ENCODE results near the gene MYBBP1A.

The MYBBP1A gene

GRCh38 chr17:4520060-4520893, 34.9 kb downstream of the MYBBP1A start:
- no peak for DNase-seq (ENCODE audit: low read depth)
- H3K4me3 ChIP-seq (ENCODE audit: low read length) = no peak overlapping the region
- TF ChIP-seq CTCF (conservative IDR thresholded peaks at IDR 0.05; ENCODE audit: low read length) = no peak

GRCh38 chr17:4519361-4519788, 35.8 kb downstream of the MYBBP1A start:
- no peak overlapping the region for H3K4me3 ChIP-seq (ENCODE audit: low read length)
- no peak for TF ChIP-seq CTCF (conservative IDR thresholded peaks at IDR 0.05; ENCODE audit: low read length)
- DNase-seq (ENCODE audit: low read depth) = no peak

- no peak for DNase-seq (ENCODE audit: low read depth)
- no peak for TF ChIP-seq CTCF (conservative IDR thresholded peaks at IDR 0.05; ENCODE audit: low read length)
- no peak overlapping the region for H3K4me3 ChIP-seq (ENCODE audit: low read length)
Measured at GRCh38 chr17:4518901-4519300, 36.3 kb downstream of the MYBBP1A start.

- DNase-seq (ENCODE audit: low read depth) = no peak
- H3K4me3 ChIP-seq (ENCODE audit: low read length) = no peak overlapping the region
- TF ChIP-seq CTCF (conservative IDR thresholded peaks at IDR 0.05; ENCODE audit: low read length) = no peak
Measured at GRCh38 chr17:4516735-4517134, 38.4 kb downstream of the MYBBP1A start.

- DNase-seq (ENCODE audit: low read depth) = no peak
- TF ChIP-seq CTCF (conservative IDR thresholded peaks at IDR 0.05; ENCODE audit: low read length) = no peak
- no peak overlapping the region for H3K4me3 ChIP-seq (ENCODE audit: low read length)
Measured at GRCh38 chr17:4515501-4515900, 39.7 kb downstream of the MYBBP1A start.

GRCh38 chr17:4514779-4515178, 40.4 kb downstream of the MYBBP1A start:
- H3K4me3 ChIP-seq (ENCODE audit: low read length) = no peak overlapping the region
- TF ChIP-seq CTCF (conservative IDR thresholded peaks at IDR 0.05; ENCODE audit: low read length) = no peak
- DNase-seq (ENCODE audit: low read depth) = no peak

GRCh38 chr17:4514206-4514605, 41.0 kb downstream of the MYBBP1A start:
- TF ChIP-seq CTCF (conservative IDR thresholded peaks at IDR 0.05; ENCODE audit: low read length) = no peak
- DNase-seq (ENCODE audit: low read depth) = no peak
- no peak overlapping the region for H3K4me3 ChIP-seq (ENCODE audit: low read length)

Data from AG10803 (cell line).